HG02981 (cell line): ENCODE results near the gene FHIT.
"Not testable (repeated sequence)": the region's sequence is repeated elsewhere in the genome, so short reads cannot be mapped to it uniquely, and the experiment has no call there.

Source experiments
- ATAC-seq: cut with Tn5 transposase; IDR thresholded peaks from one replicate; pipeline ENCODE4 v1.9.1; 2021; ENCODE audit warnings: mild to moderate bottlenecking, moderate library complexity; ENCODE audit not compliant: unreplicated experiment

FHIT gene

DNA sequence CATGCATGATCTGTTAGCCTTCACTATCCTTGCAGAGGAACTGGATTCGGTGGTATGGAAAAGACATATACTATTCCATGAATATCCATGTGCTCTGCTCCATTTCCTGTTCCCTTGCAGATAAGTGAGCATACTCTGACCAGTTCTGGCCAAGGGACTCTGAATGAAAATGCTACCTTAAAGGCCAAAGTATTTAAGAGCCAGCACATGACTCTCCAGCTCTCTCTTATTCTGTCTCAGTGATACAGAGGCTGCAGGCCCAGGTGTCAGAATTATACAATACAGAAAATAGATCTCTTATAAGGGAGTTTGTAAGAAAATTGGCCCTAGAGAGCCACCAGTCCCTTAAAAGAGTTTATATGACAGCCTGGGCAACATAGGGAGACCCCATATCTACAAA lies 1421.7 kb downstream of the FHIT start:
- no peak for ATAC-seq

DNA sequence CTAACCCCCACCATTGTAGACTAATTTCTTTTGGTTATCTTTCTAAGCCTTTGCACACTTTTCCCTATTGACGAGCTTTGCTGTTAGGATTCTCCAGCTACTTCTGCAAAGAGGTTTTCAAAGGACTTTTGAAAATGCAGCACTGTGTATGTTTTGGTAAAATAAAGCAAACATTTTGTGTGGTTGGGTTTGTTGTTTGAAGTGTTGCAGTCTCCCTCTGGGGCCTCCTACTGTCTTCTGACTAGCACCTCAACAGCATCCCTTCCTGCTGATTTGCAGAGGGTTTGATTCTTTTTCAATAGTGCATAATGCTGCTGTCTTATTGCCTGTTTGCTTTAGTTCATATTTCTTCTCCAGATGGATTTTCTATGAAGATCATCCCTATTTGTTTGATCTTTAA lies 1426.4 kb downstream of the FHIT start:
- no peak for ATAC-seq

DNA sequence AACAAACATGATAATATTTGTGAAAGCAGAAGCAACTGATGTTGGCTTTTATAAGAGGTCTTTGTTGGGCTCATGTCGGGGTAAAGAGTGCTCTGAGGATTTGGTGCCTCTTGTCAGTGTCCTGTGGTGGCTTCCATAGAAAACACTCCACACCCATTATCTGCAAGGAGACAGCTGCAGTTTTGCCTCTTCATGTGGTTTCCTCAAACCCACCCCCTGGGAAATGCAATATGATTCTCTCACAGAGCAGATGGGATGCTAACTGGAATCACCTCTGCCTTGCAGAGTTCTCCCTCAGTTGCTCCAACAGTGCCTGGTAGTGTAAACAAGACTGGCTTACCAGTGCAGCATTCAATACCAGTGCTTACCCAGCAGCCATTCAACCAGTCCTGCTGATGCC lies 1430.0 kb downstream of the FHIT start:
- ATAC-seq = no peak

DNA sequence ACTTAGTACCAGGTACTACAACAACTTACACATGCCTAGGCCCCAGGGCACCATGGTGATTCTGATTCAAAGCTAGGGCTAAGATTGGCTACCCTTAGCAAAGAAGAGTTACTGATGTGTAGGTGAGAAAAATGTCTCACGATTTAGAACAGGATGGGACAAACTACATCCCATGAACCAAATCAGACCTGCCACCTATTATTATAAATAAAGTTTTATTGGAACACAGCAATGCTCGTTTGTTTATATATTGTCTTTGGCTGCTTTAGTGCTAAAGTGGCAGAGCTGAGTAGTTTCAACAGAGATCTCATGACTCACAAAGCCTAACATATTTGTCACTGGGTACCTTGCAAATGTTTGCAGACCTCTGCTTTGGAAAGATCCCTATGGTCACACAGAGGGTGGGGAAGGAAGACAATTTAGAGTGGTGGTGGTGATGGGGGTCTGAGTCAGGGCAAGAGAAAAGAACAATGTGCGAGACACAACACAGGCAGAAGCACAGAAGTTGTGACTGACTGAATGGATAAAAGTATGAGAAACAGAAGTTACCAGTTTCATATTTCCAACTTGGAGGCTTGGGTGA lies 1430.8 kb downstream of the FHIT start:
- no peak for ATAC-seq

DNA sequence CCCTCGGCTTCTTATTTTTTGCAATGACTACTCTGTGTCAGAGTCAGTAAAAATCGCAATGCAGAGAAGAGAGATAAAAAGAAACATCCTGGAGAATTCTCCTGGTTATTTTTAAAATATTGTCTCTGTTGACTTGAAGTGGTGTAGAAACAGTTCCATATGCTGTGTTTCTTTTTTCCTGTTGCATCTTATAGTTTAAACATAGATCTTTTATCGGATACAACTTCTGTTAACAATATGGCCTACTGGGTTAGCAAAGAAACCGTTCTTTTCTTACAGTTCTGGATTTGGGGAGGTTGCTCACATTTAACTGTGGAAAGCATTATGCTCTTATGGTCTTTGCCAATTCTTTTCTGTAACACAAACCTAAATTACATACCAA lies 1432.3 kb downstream of the FHIT start:
- no peak for ATAC-seq

DNA sequence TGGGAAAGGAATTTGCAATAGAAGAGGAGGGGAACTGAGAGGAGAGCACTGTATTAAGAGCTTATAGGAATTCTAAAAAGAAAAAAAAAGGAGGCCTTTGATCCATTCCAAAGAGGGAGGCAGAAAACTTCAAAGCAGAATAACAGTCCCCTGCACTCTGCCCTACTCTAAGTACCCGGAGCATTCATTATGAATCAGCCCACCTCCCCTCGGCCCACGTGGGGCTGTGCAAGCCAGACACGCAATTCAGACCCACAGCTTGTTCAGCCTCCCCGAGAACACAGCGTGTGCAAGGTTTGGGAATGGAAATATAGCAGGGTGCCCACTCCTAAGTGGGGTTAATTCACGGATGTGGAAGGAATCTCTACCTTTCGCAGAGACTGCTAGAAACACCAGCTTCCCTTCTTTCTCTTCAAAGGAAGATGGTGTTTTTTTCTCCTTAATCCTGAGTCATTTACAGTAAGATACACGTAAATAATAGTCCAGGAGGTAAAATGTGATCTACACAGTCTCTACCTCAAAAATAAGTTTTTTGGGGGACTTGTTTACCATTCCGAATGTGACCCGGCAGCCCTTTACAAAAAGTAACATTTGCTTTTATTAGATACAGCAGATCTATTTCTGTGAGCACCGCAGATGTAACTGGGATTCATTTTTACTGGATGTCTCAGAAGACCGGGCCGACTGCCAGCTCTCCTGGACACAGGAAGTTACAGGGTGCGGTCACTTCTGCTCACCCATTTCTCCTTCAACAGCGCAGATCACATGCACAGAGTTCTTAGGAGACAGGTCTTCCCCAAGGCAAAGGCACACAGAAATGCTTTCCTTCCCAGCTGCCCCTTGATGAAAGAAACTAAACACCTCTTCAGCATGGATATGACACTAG lies 1433.0 kb downstream of the FHIT start:
- ATAC-seq = no peak

DNA sequence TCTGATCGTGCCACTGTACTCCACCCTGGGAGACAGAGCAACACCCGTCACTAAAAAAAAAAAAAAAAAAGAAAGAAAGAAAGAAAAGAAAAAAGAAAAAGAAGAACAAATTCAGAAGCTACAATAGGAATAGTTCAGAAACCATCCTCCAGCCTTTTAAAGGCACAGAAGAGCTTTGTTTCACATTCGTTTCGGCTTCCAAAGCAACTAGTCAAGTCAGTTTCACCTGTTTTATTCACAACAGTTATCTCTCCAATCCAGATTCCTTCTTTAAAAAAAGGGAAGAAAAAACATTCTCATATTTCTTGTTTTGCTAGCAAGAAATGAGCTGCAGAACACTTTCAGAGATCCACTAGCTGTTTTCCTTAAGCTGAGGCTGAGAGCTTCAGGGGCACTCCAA lies 1433.7 kb downstream of the FHIT start:
- ATAC-seq = no peak

DNA sequence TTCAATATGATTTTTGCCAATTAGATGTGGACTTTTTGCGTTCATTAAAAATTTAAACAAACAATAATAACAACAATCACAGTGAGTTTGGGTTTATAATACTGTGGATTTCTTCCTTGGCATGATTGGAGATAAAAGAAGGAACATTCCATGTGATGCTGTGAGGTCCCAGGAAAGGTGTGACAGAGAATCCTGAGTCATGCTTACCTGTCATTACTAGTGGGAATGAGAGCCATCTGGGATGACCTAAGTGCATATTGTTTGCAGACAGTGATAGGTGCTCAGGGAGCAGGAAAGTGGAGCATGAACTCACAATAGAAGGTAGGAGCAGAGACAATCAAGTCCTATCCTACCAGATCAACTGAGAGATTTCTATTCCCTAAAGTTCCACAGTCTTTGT lies 1434.9 kb downstream of the FHIT start:
- no peak for ATAC-seq

DNA sequence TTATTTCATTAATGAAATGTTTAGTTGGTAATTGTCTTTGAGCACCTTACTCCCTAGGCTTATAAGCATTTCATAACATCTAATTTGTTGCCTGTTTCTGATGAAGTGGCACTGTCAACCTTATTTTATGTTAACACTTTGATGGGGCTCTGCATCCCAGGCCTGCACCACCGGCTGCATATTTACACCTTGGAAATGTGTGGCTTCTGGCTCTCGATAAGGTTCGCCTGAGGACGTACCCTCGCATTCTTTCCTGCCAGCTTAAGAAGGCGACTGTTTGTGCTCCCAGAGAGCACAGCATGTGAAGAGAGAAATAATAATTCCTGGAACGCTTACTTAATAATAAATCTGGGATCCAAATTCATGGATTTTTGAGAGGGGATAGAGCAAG lies 1438.1 kb downstream of the FHIT start:
- ATAC-seq = no peak

DNA sequence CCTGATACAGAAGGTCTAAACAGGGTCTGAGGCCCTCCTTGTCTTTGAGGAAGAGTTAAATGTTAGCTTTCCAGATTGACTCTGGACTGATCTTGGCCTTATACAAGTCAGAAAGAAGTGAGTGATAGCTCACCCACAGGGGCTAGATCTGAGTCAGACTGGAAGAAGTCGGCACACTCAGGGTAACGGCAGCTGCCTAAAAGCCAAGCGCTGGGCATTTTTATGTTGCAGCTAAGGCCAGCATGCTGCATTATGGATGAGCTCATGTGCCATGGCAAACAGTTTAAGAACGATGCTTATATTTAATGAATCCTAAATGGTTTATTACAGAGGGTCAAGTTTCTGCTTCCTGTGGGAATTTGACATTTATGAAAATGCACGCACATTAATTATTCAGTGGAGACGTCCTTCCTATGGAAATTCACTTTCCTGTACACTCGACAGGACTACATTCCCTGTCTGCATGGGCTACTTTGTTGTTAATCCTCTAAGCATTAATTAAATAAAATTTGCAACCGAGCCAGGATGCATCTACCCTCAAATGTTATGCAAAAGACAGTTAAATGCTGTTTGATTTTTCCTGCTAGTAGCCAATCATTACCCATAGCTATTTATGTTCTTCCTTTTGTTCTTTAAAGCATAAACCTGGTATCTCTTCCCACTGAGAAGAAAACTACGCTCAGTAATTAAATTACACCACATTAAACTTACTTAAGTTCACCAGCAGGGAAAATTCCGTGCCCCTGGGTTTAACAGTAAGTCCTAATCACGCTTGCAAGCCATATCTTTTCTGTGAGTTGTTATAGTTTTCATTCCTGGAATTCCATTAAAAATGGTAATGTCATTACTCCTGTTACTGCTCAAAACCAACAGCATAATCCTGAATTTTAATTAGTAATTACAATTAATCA lies 1438.8 kb downstream of the FHIT start:
- no peak for ATAC-seq

DNA sequence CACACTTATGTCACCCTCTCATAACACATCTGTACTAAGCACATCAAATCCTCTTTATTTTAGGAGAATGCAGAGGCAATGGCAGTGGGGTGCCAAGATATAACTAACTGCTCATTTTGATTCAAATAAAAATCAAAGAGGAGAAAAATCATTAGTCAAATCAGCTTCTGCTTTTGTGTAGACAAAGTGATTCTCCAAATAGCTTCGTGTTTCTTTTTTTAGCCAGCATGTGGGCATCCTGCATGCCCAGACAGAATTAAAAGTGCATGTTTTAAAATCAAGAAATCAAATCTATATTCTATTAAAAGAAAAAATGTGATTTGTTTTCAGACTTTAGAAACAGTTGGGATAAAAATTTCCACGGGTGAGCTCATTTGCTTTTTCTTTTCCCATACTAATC lies 1440.1 kb downstream of the FHIT start:
- ATAC-seq = no peak

DNA sequence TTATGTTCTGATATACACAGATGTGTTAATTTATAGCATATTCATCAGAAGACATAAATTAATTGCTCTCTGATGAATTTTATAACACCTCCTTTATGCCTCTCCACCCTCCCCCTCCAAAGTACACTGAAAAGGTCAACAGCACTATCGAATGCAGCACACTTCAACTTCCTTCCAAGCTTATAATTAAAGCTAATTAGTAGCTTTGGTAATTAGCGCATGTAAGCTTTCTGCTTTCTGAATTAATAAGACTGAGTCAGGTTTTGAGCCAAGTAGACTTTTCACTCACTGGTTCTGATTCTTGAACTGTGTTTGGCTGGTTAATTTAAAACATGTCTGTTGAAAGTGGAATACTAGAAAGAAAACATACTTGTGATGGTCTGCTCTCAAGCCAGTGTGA lies 1440.6 kb downstream of the FHIT start:
- ATAC-seq = no peak

DNA sequence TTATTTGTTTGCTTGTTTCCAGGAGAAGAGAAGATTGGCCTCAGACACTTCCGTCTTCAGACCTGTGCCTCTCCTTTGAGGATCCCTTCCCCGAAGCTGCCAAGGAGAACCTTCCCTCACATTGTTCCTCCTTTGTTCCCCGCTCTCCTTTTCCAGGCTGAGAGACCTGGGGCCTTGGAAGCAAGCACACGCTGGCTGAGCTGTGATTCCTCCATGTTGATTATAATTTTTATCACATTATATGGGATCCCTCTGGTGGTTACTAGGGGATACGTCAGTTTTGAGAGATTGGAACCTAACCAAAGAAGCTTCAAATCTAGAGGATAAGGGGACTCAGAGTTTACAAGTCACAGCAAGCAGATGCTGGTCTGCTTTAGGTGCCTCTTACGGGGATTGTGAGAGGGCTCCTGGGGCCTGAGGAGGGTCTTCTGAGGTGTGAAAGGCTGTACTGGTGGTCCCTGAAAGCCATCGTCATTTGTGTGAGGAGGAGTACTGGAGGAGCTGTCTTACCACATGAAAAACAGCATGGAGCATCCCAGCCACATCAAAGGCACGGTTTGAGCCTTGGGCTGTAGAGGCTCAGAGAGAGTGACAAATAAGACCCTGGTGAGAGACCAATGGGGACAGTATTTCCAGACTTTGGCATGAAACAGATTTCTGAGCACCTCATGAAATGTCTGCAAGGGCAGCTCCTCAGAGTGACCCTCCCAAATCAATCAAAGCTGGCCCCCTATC lies 1441.4 kb downstream of the FHIT start:
- no peak for ATAC-seq

DNA sequence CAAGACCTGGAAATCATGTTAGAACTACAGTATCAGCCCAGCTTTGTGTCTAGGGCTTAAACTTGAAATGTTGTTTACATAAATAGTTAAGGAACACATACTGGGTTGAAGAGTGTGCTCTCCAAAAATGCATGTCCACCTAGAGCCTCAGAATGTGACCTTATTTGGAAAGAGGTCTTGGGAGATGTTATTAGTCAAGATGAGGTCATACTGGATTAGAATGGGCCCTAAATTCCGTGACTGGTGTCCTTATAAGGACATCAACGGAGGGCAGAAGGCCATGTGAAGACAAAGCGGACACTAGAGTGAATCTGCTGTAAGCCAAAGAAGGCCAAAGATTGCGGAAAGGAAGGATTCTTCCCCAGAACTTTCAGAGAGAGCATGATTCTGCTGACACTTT lies 1442.2 kb downstream of the FHIT start:
- ATAC-seq = no peak

DNA sequence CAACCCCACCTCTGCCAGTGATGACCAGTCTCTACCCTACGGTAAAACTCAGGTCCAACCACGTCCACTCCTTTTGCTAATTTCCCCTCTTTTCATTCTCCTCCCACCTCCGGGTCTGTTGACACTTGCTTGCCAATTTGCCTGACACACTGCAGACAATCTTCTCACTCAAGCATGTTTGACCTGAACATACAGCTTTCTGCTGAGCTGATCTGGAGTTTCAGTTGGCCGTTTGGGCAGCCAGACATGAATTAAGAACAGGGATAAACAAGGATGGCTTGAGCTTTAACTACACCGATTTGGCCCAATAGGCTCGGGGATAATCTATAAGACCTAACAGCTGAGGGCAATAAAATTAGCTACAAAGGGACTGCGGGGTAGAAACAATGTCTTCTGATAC lies 1442.8 kb downstream of the FHIT start:
- no peak for ATAC-seq

DNA sequence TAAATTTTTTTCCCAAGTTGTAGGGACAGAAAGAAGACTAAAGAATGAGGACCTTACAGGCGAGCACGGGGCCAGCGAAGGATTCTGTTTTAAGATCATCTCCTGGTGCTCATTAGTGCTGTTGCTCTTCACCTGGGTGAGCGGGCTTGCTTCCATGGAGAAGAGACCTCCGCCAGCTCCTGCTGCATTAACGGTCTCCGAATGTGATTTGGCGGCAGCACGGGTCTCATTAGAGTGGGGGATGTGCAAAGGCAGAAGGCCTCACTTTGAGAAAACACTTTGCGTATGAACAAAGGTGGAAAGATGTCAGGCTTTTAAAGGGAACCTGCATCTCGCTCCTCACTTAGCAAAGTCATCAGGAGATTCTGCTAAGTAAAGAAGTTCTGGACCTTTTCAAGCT lies 1448.0 kb downstream of the FHIT start:
- ATAC-seq = no peak

DNA sequence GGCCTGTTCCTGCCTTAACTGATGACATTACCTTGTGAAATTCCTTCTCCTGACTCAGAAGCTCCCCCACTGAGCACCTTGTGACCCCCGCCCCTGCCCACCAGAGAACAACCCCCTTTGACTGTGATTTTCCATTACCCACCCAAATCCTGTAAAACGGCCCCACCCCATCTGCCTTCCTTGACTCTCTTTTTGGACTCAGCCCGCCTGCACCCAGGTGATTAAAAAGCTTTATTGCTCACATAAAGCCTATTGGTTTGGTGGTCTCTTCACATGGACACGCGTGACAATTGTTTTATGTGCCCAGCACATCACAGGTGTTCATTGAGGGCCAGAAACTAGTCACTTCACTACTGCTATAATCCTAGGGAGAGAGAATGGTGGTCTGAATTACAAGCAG lies 1448.8 kb downstream of the FHIT start:
- ATAC-seq = not testable (repeated sequence)

DNA sequence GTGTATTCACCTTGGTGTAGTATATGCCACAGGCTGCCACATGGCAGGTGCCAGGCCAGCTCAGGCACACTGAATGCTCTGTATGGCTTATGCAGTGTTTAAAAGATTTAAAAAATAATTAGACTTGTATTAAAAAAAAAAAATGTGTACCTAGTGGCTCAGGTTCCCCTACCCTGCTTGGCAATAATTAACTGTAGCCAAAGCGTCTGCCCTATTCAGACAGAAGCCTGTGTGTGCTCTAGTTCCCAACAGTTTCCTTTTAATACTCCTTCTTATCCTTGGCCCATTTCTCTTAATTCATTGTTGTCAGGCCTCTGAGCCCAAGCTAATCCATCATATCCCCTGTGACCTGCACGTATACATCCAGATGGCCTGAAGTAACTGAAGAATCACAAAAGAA lies 1449.2 kb downstream of the FHIT start:
- no peak for ATAC-seq

DNA sequence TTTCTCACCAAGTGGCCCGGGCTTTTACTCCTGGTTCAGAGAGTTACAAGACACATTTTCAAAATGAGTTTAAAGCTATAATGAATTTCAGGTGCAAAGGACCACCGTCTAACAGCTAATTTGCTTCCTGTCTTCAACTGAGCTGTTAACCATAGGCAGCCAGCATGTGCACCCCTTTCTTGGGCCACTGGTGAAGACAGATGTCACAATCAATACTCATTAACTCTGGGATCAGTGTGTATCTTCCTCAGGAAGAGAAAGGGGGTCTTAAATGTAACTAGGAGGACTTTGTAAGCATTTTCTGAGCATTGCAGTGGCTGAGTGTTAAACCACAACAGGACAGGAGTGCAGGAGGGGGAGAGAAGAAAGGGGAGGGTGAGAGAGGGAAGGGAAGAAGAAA lies 1450.8 kb downstream of the FHIT start:
- ATAC-seq = no peak

DNA sequence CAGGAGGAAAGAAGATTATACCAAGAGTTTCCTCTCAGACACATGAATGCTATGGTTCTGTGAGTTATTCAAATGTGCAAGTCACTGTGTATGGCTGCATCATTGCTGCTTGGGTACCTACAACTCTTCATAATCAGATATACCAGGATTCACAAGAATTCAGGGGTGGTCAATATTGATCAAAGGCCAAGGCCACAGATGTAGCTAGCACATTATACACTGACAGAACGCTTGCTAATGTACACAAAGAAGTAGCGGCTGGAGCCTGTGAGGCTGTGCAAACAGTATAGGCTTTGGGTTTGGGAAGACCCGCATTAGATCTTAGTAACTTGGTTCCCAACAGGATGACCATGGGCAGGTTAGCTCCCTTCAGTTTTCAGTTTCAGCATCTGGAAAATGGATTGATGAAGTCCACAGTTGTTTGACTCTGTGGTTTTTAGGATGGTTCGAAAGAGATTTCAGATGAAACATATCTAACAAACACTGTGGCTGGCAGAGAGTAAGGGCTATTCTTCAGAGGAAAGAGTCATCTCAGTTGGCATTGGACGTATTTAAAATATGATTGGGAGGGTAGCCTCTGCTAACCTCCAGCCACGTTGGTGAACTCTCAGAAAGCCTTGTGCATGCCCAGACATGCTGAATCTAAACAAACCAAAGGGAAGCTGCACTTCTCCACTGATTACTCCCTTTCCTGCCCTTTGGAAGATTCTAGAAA lies 1452.7 kb downstream of the FHIT start:
- ATAC-seq = no peak
